Spleen (tissue), 11 donors: ENCODE measurements around the gene DCTN3. TPM values are rescaled to one million over a fixed set of nuclear protein-coding genes. Genes with fewer than 3 reads are reported as not detected.

Source experiments
- DNase-seq: peaks from one replicate; pipeline ENCODE4 v3.0.0-alpha.2; 2020
- H3K27ac ChIP-seq, 8 donors: fragments of 200-600 bp; sonication (generic) in 7 of 8; 1 replicate in 4 of 8; 2 replicates in 4 of 8; pipeline versions ENCODE4 v1.5.0 to v1.8.0; 2016 to 2021; ENCODE audit warnings: inconsistent platforms in 4 of 8, mild to moderate bottlenecking in 4 of 8, moderate library complexity in 1 of 8
- H3K27me3 ChIP-seq, 7 donors: fragments of 200-600 bp; sonication (generic) in 6 of 7; replicated peaks in 1 of 7; 1 replicate in 4 of 7; 2 replicates in 3 of 7; pipeline versions ENCODE4 v1.5.0 to v1.8.0; 2016 to 2021; ENCODE audit warnings: inconsistent platforms in 3 of 7, mild to moderate bottlenecking in 1 of 7
- H3K36me3 ChIP-seq, 6 donors: fragments of 200-600 bp; sonication (generic) in 5 of 6; 1 replicate in 4 of 6; 2 replicates in 2 of 6; pipeline versions ENCODE4 v1.5.0 to v1.8.0; 2016 to 2021; ENCODE audit warnings: inconsistent platforms in 2 of 6
- H3K4me1 ChIP-seq, 6 donors: fragments of 200-600 bp; sonication (generic) in 5 of 6; 1 replicate in 3 of 6; 2 replicates in 3 of 6; pipeline versions ENCODE4 v1.5.0 to v1.8.0; 2016 to 2021; ENCODE audit warnings: inconsistent platforms in 3 of 6
- H3K4me3 ChIP-seq, 8 donors: fragments of 200-600 bp; sonication (generic) in 7 of 8; 1 replicate in 4 of 8; 2 replicates in 4 of 8; pipeline versions ENCODE4 v1.5.0 to v1.8.0; 2016 to 2021; ENCODE audit warnings: inconsistent platforms in 4 of 8, mild to moderate bottlenecking in 4 of 8, moderate library complexity in 2 of 8
- H3K9me3 ChIP-seq, 8 donors: fragments of 200-600 bp; sonication (generic) in 7 of 8; 1 replicate in 4 of 8; 2 replicates in 4 of 8; pipeline versions ENCODE4 v1.5.0 to v1.8.0; 2016 to 2021; ENCODE audit warnings: inconsistent platforms in 4 of 8
- CTCF ChIP-seq, 11 experiments: fragments of 200-600 bp in 7 of 11; fragments of 450-650 bp in 4 of 11; sonication (generic) in 4 of 11; IDR thresholded peaks in 8 of 11; conservative IDR thresholded peaks in 3 of 11; 1 replicate in 7 of 11; 2 replicates in 4 of 11; pipeline versions ENCODE4 v1.4.0 to v1.8.0; 2016 to 2021; ENCODE audit warnings: antibody characterized with exemption in 11 of 11, inconsistent platforms in 4 of 11, mild to moderate bottlenecking in 1 of 11
- POLR2A ChIP-seq, 3 donors: fragments of 450-650 bp; IDR thresholded peaks; one replicate each; pipeline ENCODE4 v1.5.1; 2017; ENCODE audit warnings: antibody characterized with exemption in 3 of 3, mild to moderate bottlenecking in 1 of 3
- POLR2AphosphoS5 ChIP-seq, 3 donors: sonication (generic); formaldehyde crosslinking; IDR thresholded peaks; one replicate each; pipeline ENCODE4 v1.5.1; 2017; ENCODE audit warnings: antibody characterized with exemption in 3 of 3
- WGBS, 5 donors: extraction: QIAGEN DNeasy Blood & Tissue Kit in 3 of 5; methylation state at CpG; one replicate each; pipeline versions ENCODE4 v1.1.5 to v1.1.7; 2013 to 2018; 5-methylcytosine and 5-hydroxymethylcytosine counted together
- intact Hi-C: fragments of 100-400 bp; cut with DNase I; formaldehyde crosslinking; loops from one replicate; pipeline ENCODE4 v1.15.0; 2023; ENCODE audit warnings: low total_unique reads
- polyA plus RNA-seq, 3 donors: library from polyadenylated mRNA; stranded (reverse); fragments of 200-250 nt; gene quantifications; one replicate each; pipeline ENCODE4 v1.2.1, GENCODE V29; 2013
- total RNA-seq, 7 donors: library from RNA; depleted of rRNA in 3 of 7; stranded (reverse); fragments of >200 nt in 3 of 7; fragmentation: NEBNext Ultra II Directional in 4 of 7; extraction: Animal tissue kit (Norgen Biotek cat#: 25700) in 4 of 7; gene quantifications; one replicate each; pipeline versions ENCODE4 v1.1.0 to v1.2.1, GENCODE V29; 2016 to 2021
- donor health status: healthy with polysubstance abuse.
- donor health status: DM: no; HTN: no; CAD: no; lungs with moderate emphysema.
- donor health status: DM: no; HTN: no; CAD: no.
- donor health status: Bipolar disorder and iron deficiency.
- donor health status: healthy.
- donor health status: DM: no; HTN: no; CAD: no.
- donor health status: DM: yes; HTN: yes; CAD: no.

The DCTN3 gene
- total and polyA plus RNA-seq, 10 donors: 43.8 to 79.8 (median 56.7) TPM

- 8 to 23% (median 12%) methylated on average over 5 to 23 of the region's 23 CpGs for WGBS, 5 donors
- Histone ChIP-seq H3K4me3 (peak overlapping the region; percentile 66 to 95 (median 72)), H3K36me3 (peaks cover 0 to 13% (median 3%) of the 10 kb centered on the region in 6 donors), H3K27ac (peak overlapping the region; percentile 80 to 95 (median 90)), H3K9me3 (no peaks in the 10 kb centered on the region), H3K4me1 (peaks cover 0 to 49% (median 37%) of the 10 kb centered on the region in 6 donors), H3K27me3 (no peaks in the 10 kb centered on the region)
- no peak for TF ChIP-seq POLR2AphosphoS5 (IDR thresholded peaks at IDR 0.05)
- no peak for TF ChIP-seq POLR2A (IDR thresholded peaks at IDR 0.05)
- no peak for TF ChIP-seq CTCF (IDR thresholded peaks at IDR 0.05 in 8 of 11, conservative IDR thresholded peaks at IDR 0.05 in 3 of 11)
- no peak for DNase-seq
- intact Hi-C loops: no loop called here
These were observed 16.6 kb upstream of the DCTN3 start for GRCh38 chr9:34636791-34637355.

DNA sequence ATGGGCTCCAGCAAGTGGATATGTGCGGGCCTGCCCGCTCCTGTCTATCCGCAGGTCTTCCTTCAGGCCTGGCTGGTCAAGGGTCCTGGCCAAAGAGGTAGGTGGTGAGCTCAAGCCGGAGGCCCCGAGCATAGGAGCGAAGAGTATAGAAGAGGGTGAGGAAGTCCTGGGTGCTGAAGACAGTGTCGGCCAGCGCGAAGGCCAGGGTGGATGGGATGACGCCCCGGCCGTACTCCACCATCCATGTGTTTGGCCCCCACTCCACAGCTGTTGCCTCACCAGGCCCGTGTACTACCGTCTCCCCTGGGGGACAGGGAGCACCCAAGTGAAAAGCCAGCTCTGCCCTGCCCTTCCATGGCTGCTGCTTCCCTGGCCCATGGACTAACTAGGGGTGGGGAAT is 15.3 kb upstream of the DCTN3 start:
- no peak for TF ChIP-seq CTCF (IDR thresholded peaks at IDR 0.05 in 8 of 11, conservative IDR thresholded peaks at IDR 0.05 in 3 of 11)
- TF ChIP-seq POLR2A (IDR thresholded peaks at IDR 0.05): no peak
- no peak for TF ChIP-seq POLR2AphosphoS5 (IDR thresholded peaks at IDR 0.05)

GRCh38 chr9:34634551-34635248 is 14.4 kb upstream of the DCTN3 start:
- peaks cover 0 to 14% (median 6%) of the 10 kb centered on the region in 7 donors for H3K27me3 ChIP-seq
- H3K9me3 ChIP-seq: no peaks in the 10 kb centered on the region
- peaks cover 0 to 49% (median 37%) of the 10 kb centered on the region in 6 donors for H3K4me1 ChIP-seq
- DNase-seq: no peak
- H3K27ac ChIP-seq: no peak overlapping the region
- 64 to 88% (median 83%) methylated on average over 3 of the region's 3 CpGs for WGBS, 5 donors
- intact Hi-C loops: no loop called here
- H3K4me3 ChIP-seq: no peak overlapping the region
- peaks cover 0 to 13% (median 3%) of the 10 kb centered on the region in 6 donors for H3K36me3 ChIP-seq
- TF ChIP-seq POLR2A (IDR thresholded peaks at IDR 0.05) (no peak), CTCF (IDR thresholded peaks at IDR 0.05 in 8 of 11, conservative IDR thresholded peaks at IDR 0.05 in 3 of 11) (no peak), POLR2AphosphoS5 (IDR thresholded peaks at IDR 0.05) (no peak)

More for the DNA sequence above, 15.3 kb upstream of the DCTN3 start:
- H3K27me3 ChIP-seq: peaks cover 0 to 5% (median 2%) of the 10 kb centered on the region in 7 donors
- H3K9me3 ChIP-seq: no peaks in the 10 kb centered on the region
- peaks cover 0 to 13% (median 3%) of the 10 kb centered on the region in 6 donors for H3K36me3 ChIP-seq
- no peak overlapping the region for H3K27ac ChIP-seq
- H3K4me3 ChIP-seq: no peak overlapping the region
- intact Hi-C loops: no loop called here
- peaks cover 0 to 49% (median 37%) of the 10 kb centered on the region in 6 donors for H3K4me1 ChIP-seq
- 91 to 97% (median 95%) methylated on average over 13 to 14 of the region's 14 CpGs for WGBS, 5 donors
- no peak for DNase-seq
